ENCODE measurements around the gene MCF2L2.

The MCF2L2 gene

DNA sequence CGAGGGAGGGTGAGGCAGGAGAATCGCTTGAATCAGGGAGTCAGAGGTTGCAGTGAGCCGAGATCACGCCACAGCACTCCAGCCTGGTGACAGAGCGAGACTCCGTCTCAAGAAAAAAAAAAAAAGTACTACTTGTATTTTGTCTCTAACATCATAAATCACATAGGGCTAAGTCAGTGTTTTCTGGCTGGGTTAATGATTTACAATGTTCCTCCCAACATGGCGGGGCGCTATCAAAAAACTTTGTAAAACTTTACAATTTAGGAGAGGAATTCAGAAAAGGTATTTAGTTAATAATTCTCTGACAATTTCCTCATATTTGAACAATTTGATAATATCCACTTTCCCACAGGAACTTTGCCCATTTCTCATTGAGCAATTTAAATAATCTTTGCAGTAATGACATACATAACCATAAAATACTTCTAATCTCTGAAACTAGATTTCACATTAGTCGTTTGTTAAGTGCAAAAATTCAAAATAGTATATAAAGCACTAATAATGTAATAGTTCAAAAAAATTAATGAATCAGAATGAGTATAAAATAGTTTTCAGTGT lies 202.0 kb downstream of the MCF2L2 start:
- TF ChIP-seq POLR2AphosphoS5 (IDR thresholded peaks at IDR 0.05; ENCODE audit: borderline replicate concordance, low read depth, low read length) (no peak), FOXP2 (optimal IDR thresholded peaks at IDR 0.05; ENCODE audit: control extremely low read depth, extremely low read length, insufficient read depth) (no peak)
- H3K36me3 ChIP-seq (ENCODE audit: insufficient read depth, low read length), result no peaks in the 10 kb centered on the region
- H3K9me3 ChIP-seq (ENCODE audit: low read depth, low read length), result no peaks in the 10 kb centered on the region
- H3K27ac ChIP-seq, result no peak overlapping the region
- H3K9ac ChIP-seq (ENCODE audit: insufficient read length), result no peak overlapping the region
- DNase-seq (ENCODE audit: low read depth, low spot score), result no peak
- H3K4me3 ChIP-seq, result no peak overlapping the region

DNA sequence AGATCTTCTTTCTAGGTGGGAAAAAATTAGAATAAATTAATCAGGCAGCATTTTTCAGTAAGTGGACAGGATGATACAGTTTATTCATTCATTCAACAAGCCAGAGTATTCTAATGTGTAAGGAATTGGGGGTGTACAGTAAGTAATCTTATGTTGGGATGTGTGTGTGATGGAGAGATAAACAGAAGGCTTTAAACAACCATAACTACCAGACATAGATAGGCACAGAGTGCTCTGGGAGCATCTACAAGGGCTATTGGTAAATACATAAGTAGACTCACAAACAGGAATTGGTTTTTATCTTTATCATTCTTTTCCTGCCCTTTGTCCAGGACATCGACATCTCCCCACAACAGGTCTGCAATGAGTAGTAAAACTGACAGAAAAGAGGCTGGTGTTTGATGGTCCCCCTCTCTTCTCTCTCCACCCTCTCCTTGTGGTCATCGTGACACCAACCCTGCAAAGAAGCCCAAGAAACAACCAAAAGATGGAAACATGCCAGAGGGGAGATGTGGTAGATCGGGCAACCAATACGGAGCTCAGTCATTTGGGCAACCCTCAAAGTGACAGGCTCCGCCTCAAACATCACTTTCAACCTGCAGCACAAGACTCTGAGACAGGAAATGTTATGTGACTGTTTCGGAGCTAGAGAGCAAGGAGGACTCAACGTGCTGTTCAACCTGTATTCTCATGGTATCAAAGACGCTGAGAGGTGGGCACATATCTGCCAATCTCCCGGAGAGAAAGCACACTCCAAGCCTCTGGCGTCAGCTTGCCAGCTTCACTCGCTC lies 204.0 kb downstream of the MCF2L2 start:
- Histone ChIP-seq H3K9me3 (ENCODE audit: low read depth, low read length) (no peaks in the 10 kb centered on the region), H3K9ac (ENCODE audit: insufficient read length) (no peak overlapping the region), H3K4me3 (no peak overlapping the region), H3K36me3 (ENCODE audit: insufficient read depth, low read length) (no peaks in the 10 kb centered on the region), H3K27ac (no peak overlapping the region)
- TF ChIP-seq FOXP2 (optimal IDR thresholded peaks at IDR 0.05; ENCODE audit: control extremely low read depth, extremely low read length, insufficient read depth), result no peak
- no peak for TF ChIP-seq POLR2AphosphoS5 (IDR thresholded peaks at IDR 0.05; ENCODE audit: borderline replicate concordance, low read depth, low read length)
- no peak for TF ChIP-seq EZH2 (IDR thresholded peaks at IDR 0.05)
- DNase-seq (ENCODE audit: low read depth, low spot score), result no peak

DNA sequence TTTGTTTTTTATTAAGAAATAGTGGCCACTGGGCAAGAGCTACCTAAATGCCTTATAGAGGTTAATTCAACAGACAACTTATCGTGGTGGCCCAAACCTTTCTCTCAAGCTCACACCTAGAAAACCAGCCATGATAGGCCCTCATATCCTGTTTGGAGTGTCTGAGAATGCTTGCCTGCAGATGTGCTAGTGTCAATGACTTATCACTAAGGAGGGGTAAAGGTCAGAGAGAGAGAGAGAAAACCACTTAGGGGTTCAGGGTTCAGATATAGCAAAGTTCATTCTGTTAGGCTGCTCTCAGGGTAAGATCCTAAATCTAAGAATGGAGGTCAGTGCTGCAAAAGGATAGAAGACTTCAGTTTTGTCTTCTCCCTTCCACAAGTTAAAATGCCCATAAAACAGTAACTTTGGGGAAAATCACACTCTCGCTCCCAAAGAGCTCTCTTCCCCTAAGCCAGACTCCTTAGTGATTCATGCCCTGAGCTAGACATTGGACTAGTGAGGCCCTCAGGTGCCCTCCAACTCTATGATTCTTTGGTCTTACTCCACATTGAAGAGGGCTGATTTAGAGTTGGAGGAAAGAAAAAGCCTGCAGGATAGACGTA lies 205.7 kb downstream of the MCF2L2 start:
- Histone ChIP-seq H3K9me3 (ENCODE audit: low read depth, low read length) (no peaks in the 10 kb centered on the region), H3K9ac (ENCODE audit: insufficient read length) (no peak overlapping the region), H3K27ac (no peak overlapping the region), H3K4me3 (no peak overlapping the region), H3K36me3 (ENCODE audit: insufficient read depth, low read length) (no peaks in the 10 kb centered on the region)
- DNase-seq (ENCODE audit: low read depth, low spot score), result no peak
- TF ChIP-seq FOXP2 (optimal IDR thresholded peaks at IDR 0.05; ENCODE audit: control extremely low read depth, extremely low read length, insufficient read depth) (no peak), POLR2AphosphoS5 (IDR thresholded peaks at IDR 0.05; ENCODE audit: borderline replicate concordance, low read depth, low read length) (no peak), EZH2 (IDR thresholded peaks at IDR 0.05) (no peak)

DNA sequence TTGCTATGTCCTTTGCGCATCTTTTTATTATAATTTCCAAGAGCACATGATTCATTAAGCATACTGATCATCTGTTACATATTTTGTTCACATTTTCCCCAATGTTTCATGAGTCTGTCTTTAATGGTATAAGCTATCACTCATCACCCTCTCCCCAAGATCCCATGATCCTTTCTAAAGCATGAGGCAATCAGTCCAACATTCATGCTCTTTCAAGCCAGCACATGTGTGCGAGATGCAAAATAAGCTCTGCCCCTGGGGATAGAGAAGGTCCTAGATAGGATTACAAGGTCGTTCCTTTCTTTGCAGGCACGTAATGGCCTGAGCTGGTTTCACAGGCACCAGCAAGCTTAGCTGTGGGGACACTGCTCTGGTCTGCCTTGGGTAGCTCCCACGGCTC lies 207.6 kb downstream of the MCF2L2 start:
- Histone ChIP-seq H3K36me3 (ENCODE audit: insufficient read depth, low read length) (no peaks in the 10 kb centered on the region), H3K9me3 (ENCODE audit: low read depth, low read length) (no peaks in the 10 kb centered on the region), H3K9ac (ENCODE audit: insufficient read length) (no peak overlapping the region), H3K27ac (no peak overlapping the region), H3K4me3 (no peak overlapping the region)
- no peak for TF ChIP-seq POLR2AphosphoS5 (IDR thresholded peaks at IDR 0.05; ENCODE audit: borderline replicate concordance, low read depth, low read length)
- TF ChIP-seq EZH2 (IDR thresholded peaks at IDR 0.05), result no peak
- no peak for TF ChIP-seq FOXP2 (optimal IDR thresholded peaks at IDR 0.05; ENCODE audit: control extremely low read depth, extremely low read length, insufficient read depth)
- no peak for DNase-seq (ENCODE audit: low read depth, low spot score)

DNA sequence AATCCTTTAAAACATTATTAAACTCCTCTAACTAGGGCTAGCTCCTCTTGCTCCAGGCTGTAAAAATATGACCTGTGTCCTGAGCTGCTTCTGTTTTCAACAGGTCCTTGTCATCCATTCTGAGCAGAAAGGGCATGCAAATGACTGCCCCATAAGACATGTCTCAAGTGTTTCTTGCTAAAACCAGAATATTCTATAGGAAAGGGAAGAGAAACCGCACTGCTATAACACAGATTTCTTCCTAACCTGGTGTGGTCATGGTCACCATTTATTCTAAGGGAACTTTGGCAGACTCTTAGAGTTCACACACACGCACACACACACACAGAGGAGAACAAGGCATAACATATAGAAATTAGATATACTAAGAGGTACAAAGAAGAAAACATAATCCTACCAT lies 209.6 kb downstream of the MCF2L2 start:
- H3K9me3 ChIP-seq (ENCODE audit: low read depth, low read length), result no peaks in the 10 kb centered on the region
- no peak overlapping the region for H3K27ac ChIP-seq
- no peaks in the 10 kb centered on the region for H3K36me3 ChIP-seq (ENCODE audit: insufficient read depth, low read length)
- TF ChIP-seq FOXP2 (optimal IDR thresholded peaks at IDR 0.05; ENCODE audit: control extremely low read depth, extremely low read length, insufficient read depth) (no peak), EZH2 (IDR thresholded peaks at IDR 0.05) (no peak), POLR2AphosphoS5 (IDR thresholded peaks at IDR 0.05; ENCODE audit: borderline replicate concordance, low read depth, low read length) (no peak)
- no peak overlapping the region for H3K9ac ChIP-seq (ENCODE audit: insufficient read length)
- H3K4me3 ChIP-seq, result no peak overlapping the region
- DNase-seq (ENCODE audit: low read depth, low spot score), result no peak

DNA sequence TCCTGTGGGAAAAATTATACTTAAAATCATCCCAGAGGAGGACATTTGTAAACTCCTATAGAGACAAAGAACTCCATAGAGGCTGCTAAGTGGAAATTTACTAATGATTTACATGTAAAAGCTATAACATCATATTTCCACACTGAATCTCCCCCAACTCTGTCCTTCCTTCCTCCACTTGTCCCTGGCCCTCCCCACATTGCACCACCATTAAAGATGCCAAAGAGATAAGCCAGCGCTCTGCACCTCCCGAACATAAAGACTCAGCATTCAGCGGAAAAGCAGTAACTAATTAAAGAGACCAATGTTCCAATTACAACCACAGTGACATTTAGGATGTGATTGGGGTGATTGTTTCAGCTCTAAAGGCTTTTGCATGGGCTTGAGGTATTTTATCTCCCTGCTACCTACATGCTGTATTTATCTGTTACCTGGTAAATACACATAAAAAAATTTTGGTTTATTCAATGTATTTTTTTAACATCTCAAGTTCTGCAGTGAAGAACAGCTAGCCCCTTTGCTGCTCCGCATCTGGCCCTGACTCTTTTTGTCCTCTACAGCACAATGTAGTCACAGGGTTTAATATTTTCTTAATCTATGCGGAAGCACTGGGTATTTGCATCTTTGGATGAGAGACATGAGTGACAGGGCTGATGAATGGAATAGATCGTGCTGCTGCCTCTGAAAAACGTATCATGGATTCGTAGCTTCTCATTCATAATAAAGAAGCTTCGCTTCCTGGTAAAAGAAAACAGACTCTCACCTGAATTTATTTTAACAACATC lies 210.7 kb downstream of the MCF2L2 start:
- TF ChIP-seq POLR2AphosphoS5 (IDR thresholded peaks at IDR 0.05; ENCODE audit: borderline replicate concordance, low read depth, low read length) (no peak), FOXP2 (optimal IDR thresholded peaks at IDR 0.05; ENCODE audit: control extremely low read depth, extremely low read length, insufficient read depth) (no peak), EZH2 (IDR thresholded peaks at IDR 0.05) (no peak)
- no peak overlapping the region for H3K27ac ChIP-seq
- H3K4me3 ChIP-seq, result no peak overlapping the region
- H3K9me3 ChIP-seq (ENCODE audit: low read depth, low read length), result no peaks in the 10 kb centered on the region
- no peak for DNase-seq (ENCODE audit: low read depth, low spot score)
- H3K9ac ChIP-seq (ENCODE audit: insufficient read length), result no peak overlapping the region
- H3K36me3 ChIP-seq (ENCODE audit: insufficient read depth, low read length), result no peaks in the 10 kb centered on the region

DNA sequence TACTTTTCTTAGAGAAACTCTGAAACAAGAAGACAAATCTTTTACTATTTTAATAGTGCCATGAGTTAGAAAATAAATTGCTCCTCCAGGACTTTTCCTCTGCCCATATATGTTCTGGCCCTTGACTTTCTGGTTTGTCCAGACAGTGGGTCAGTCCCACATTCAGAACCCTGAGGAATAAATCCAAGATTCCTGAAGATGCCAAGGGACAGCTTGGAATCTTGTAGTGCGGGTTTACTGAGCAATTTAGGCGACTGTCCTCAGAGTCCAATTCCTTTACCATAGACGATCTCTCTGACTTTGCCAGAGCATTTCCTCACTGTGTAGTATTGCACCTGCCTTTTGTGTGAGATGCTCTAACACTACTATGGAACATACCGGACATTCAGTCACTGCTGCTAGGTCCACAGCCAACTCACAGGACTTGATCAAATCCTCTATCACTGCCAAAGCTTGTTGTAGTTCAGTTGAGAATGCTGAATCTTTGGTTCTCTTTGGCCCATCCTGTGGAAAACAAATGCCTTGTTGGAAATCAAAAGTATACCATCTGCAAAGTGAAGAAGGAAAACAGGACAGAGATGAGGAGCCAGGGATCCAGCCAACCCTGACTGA lies 212.7 kb downstream of the MCF2L2 start:
- Histone ChIP-seq H3K9me3 (ENCODE audit: low read depth, low read length) (no peaks in the 10 kb centered on the region), H3K4me3 (no peak overlapping the region), H3K9ac (ENCODE audit: insufficient read length) (no peak overlapping the region), H3K36me3 (ENCODE audit: insufficient read depth, low read length) (no peaks in the 10 kb centered on the region), H3K27ac (no peak overlapping the region)
- no peak for DNase-seq (ENCODE audit: low read depth, low spot score)
- no peak for TF ChIP-seq POLR2AphosphoS5 (IDR thresholded peaks at IDR 0.05; ENCODE audit: borderline replicate concordance, low read depth, low read length)
- TF ChIP-seq FOXP2 (optimal IDR thresholded peaks at IDR 0.05; ENCODE audit: control extremely low read depth, extremely low read length, insufficient read depth), result no peak
- TF ChIP-seq EZH2 (IDR thresholded peaks at IDR 0.05), result no peak

DNA sequence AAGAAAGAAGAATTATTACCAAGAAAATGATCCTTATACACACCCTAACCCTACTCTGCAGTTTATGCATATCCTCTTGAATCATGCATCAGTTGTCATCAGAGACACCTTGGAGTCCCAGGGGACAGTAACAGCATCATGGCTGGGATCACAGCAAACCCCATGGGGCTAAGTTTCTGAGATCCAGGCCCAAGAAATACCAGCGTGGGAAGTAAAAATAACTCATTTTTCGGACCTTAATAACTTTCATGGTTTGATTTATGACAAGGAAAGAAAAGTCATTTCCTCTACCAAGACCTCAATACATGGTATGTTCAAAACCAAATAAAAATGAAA lies 214.2 kb downstream of the MCF2L2 start:
- Histone ChIP-seq H3K4me3 (no peak overlapping the region), H3K27ac (no peak overlapping the region), H3K36me3 (ENCODE audit: insufficient read depth, low read length) (no peaks in the 10 kb centered on the region), H3K9me3 (ENCODE audit: low read depth, low read length) (no peaks in the 10 kb centered on the region), H3K9ac (ENCODE audit: insufficient read length) (no peak overlapping the region)
- DNase-seq (ENCODE audit: low read depth, low spot score), result no peak
- TF ChIP-seq FOXP2 (optimal IDR thresholded peaks at IDR 0.05; ENCODE audit: control extremely low read depth, extremely low read length, insufficient read depth) (no peak), EZH2 (IDR thresholded peaks at IDR 0.05) (no peak)

Data from SK-N-MC (cell line).